Measurements from ENCODE around the gene LMAN1L.

The LMAN1L gene

GRCh38 chr15:74864296-74864695 lies 51.7 kb downstream of the LMAN1L start:
- Histone ChIP-seq H3K9ac (ENCODE audit: low read length in 2 of 2) (no peak overlapping the region), H3K27me3 (ENCODE audit: control insufficient read depth in 1 of 2, insufficient read depth in 2 of 2, low read length in 2 of 2) (no peaks in the 10 kb centered on the region), H3K27ac (ENCODE audit: low read length) (no peak overlapping the region), H3K9me3 (ENCODE audit: control insufficient read depth in 2 of 2, low read length in 2 of 2) (no peaks in the 10 kb centered on the region), H3K4me3 (ENCODE audit: low read length in 2 of 2) (no peak overlapping the region), H3K36me3 (ENCODE audit: control insufficient read depth in 2 of 2, insufficient read depth in 2 of 2, low read length in 2 of 2) (peaks cover 0 to 5% of the 10 kb centered on the region in 2 donors), H3K4me1 (ENCODE audit: control insufficient read depth, insufficient read depth, low read length) (peaks cover 6% of the 10 kb centered on the region)

GRCh38 chr15:74865316-74865715 lies 52.7 kb downstream of the LMAN1L start:
- Histone ChIP-seq H3K27me3 (ENCODE audit: control insufficient read depth in 1 of 2, insufficient read depth in 2 of 2, low read length in 2 of 2) (no peaks in the 10 kb centered on the region), H3K9ac (ENCODE audit: low read length in 2 of 2) (no peak overlapping the region), H3K36me3 (ENCODE audit: control insufficient read depth in 2 of 2, insufficient read depth in 2 of 2, low read length in 2 of 2) (peaks cover 0 to 5% of the 10 kb centered on the region in 2 donors), H3K9me3 (ENCODE audit: control insufficient read depth in 2 of 2, low read length in 2 of 2) (no peaks in the 10 kb centered on the region), H3K27ac (ENCODE audit: low read length) (no peak overlapping the region), H3K4me3 (ENCODE audit: low read length in 2 of 2) (no peak overlapping the region), H3K4me1 (ENCODE audit: control insufficient read depth, insufficient read depth, low read length) (peaks cover 14% of the 10 kb centered on the region)

- H3K4me3 ChIP-seq (ENCODE audit: low read length in 2 of 2), result no peak overlapping the region
- peaks cover 19% of the 10 kb centered on the region for H3K4me1 ChIP-seq (ENCODE audit: control insufficient read depth, insufficient read depth, low read length)
- no peak overlapping the region for H3K9ac ChIP-seq (ENCODE audit: low read length in 2 of 2)
- H3K27ac ChIP-seq (ENCODE audit: low read length), result no peak overlapping the region
- no peaks in the 10 kb centered on the region for H3K9me3 ChIP-seq (ENCODE audit: control insufficient read depth in 2 of 2, low read length in 2 of 2)
- H3K27me3 ChIP-seq (ENCODE audit: control insufficient read depth in 1 of 2, insufficient read depth in 2 of 2, low read length in 2 of 2), result no peaks in the 10 kb centered on the region
- peaks cover 0 to 5% of the 10 kb centered on the region in 2 donors for H3K36me3 ChIP-seq (ENCODE audit: control insufficient read depth in 2 of 2, insufficient read depth in 2 of 2, low read length in 2 of 2)
Measured at GRCh38 chr15:74866090-74866489, 53.5 kb downstream of the LMAN1L start.

- H3K4me1 ChIP-seq (ENCODE audit: control insufficient read depth, insufficient read depth, low read length), result peaks cover 24% of the 10 kb centered on the region
- H3K4me3 ChIP-seq (ENCODE audit: low read length in 2 of 2), result no peak overlapping the region
Measured at GRCh38 chr15:74867466-74868038, 54.9 kb downstream of the LMAN1L start.

GRCh38 chr15:74868059-74868458 lies 55.4 kb downstream of the LMAN1L start:
- Histone ChIP-seq H3K9ac (ENCODE audit: low read length in 2 of 2) (peak overlapping the region in 1 of 2 donors; percentile 13), H3K27ac (ENCODE audit: low read length) (no peak overlapping the region), H3K27me3 (ENCODE audit: control insufficient read depth in 1 of 2, insufficient read depth in 2 of 2, low read length in 2 of 2) (no peaks in the 10 kb centered on the region), H3K9me3 (ENCODE audit: control insufficient read depth in 2 of 2, low read length in 2 of 2) (no peaks in the 10 kb centered on the region), H3K4me3 (ENCODE audit: low read length in 2 of 2) (no peak overlapping the region), H3K4me1 (ENCODE audit: control insufficient read depth, insufficient read depth, low read length) (peaks cover 24% of the 10 kb centered on the region), H3K36me3 (ENCODE audit: control insufficient read depth in 2 of 2, insufficient read depth in 2 of 2, low read length in 2 of 2) (peaks cover 0 to 5% of the 10 kb centered on the region in 2 donors)

More at GRCh38 chr15:74867466-74868038, 54.9 kb downstream of the LMAN1L start:
- peaks cover 0 to 5% of the 10 kb centered on the region in 2 donors for H3K36me3 ChIP-seq (ENCODE audit: control insufficient read depth in 2 of 2, insufficient read depth in 2 of 2, low read length in 2 of 2)
- no peak overlapping the region for H3K27ac ChIP-seq (ENCODE audit: low read length)
- no peaks in the 10 kb centered on the region for H3K9me3 ChIP-seq (ENCODE audit: control insufficient read depth in 2 of 2, low read length in 2 of 2)
- H3K27me3 ChIP-seq (ENCODE audit: control insufficient read depth in 1 of 2, insufficient read depth in 2 of 2, low read length in 2 of 2), result no peaks in the 10 kb centered on the region
- H3K9ac ChIP-seq (ENCODE audit: low read length in 2 of 2), result peak overlapping the region in 1 of 2 donors; percentile 2

GRCh38 chr15:74869372-74869725 lies 56.7 kb downstream of the LMAN1L start:
- Histone ChIP-seq H3K9ac (ENCODE audit: low read length in 2 of 2) (no peak overlapping the region), H3K4me1 (ENCODE audit: control insufficient read depth, insufficient read depth, low read length) (peaks cover 28% of the 10 kb centered on the region)

GRCh38 chr15:74869726-74870407 lies 57.2 kb downstream of the LMAN1L start:
- no peaks in the 10 kb centered on the region for H3K9me3 ChIP-seq (ENCODE audit: control insufficient read depth in 2 of 2, low read length in 2 of 2)
- peaks cover 0 to 3% of the 10 kb centered on the region in 2 donors for H3K36me3 ChIP-seq (ENCODE audit: control insufficient read depth in 2 of 2, insufficient read depth in 2 of 2, low read length in 2 of 2)
- H3K4me1 ChIP-seq (ENCODE audit: control insufficient read depth, insufficient read depth, low read length), result peaks cover 28% of the 10 kb centered on the region
- peak overlapping the region in 1 of 2 donors; percentile 31 for H3K4me3 ChIP-seq (ENCODE audit: low read length in 2 of 2)
- H3K9ac ChIP-seq (ENCODE audit: low read length in 2 of 2), result no peak overlapping the region
- H3K27me3 ChIP-seq (ENCODE audit: control insufficient read depth in 1 of 2, insufficient read depth in 2 of 2, low read length in 2 of 2), result no peaks in the 10 kb centered on the region
- H3K27ac ChIP-seq (ENCODE audit: low read length), result no peak overlapping the region

More at GRCh38 chr15:74869372-74869725, 56.7 kb downstream of the LMAN1L start:
- Histone ChIP-seq H3K27me3 (ENCODE audit: control insufficient read depth in 1 of 2, insufficient read depth in 2 of 2, low read length in 2 of 2) (no peaks in the 10 kb centered on the region), H3K9me3 (ENCODE audit: control insufficient read depth in 2 of 2, low read length in 2 of 2) (no peaks in the 10 kb centered on the region), H3K27ac (ENCODE audit: low read length) (no peak overlapping the region), H3K36me3 (ENCODE audit: control insufficient read depth in 2 of 2, insufficient read depth in 2 of 2, low read length in 2 of 2) (peaks cover 0 to 4% of the 10 kb centered on the region in 2 donors), H3K4me3 (ENCODE audit: low read length in 2 of 2) (no peak overlapping the region)

GRCh38 chr15:74870436-74871215 lies 58.0 kb downstream of the LMAN1L start:
- H3K36me3 ChIP-seq (ENCODE audit: control insufficient read depth in 2 of 2, insufficient read depth in 2 of 2, low read length in 2 of 2), result peaks cover 0 to 3% of the 10 kb centered on the region in 2 donors
- no peaks in the 10 kb centered on the region for H3K27me3 ChIP-seq (ENCODE audit: control insufficient read depth in 1 of 2, insufficient read depth in 2 of 2, low read length in 2 of 2)
- no peak overlapping the region for H3K27ac ChIP-seq (ENCODE audit: low read length)
- peak overlapping the region in 1 of 2 donors; percentile 1 for H3K4me3 ChIP-seq (ENCODE audit: low read length in 2 of 2)
- no peaks in the 10 kb centered on the region for H3K9me3 ChIP-seq (ENCODE audit: control insufficient read depth in 2 of 2, low read length in 2 of 2)
- peak overlapping the region in 1 of 2 donors; percentile 13 for H3K9ac ChIP-seq (ENCODE audit: low read length in 2 of 2)
- peaks cover 28% of the 10 kb centered on the region for H3K4me1 ChIP-seq (ENCODE audit: control insufficient read depth, insufficient read depth, low read length)

GRCh38 chr15:74872702-74873035 lies 60.0 kb downstream of the LMAN1L start:
- H3K9me3 ChIP-seq (ENCODE audit: control insufficient read depth in 2 of 2, low read length in 2 of 2), result no peaks in the 10 kb centered on the region
- peak overlapping the region; percentile 84 to 94 for H3K4me3 ChIP-seq (ENCODE audit: low read length in 2 of 2)
- no peaks in the 10 kb centered on the region for H3K27me3 ChIP-seq (ENCODE audit: control insufficient read depth in 1 of 2, insufficient read depth in 2 of 2, low read length in 2 of 2)
- peak overlapping the region; percentile 90 to 94 for H3K9ac ChIP-seq (ENCODE audit: low read length in 2 of 2)
- H3K36me3 ChIP-seq (ENCODE audit: control insufficient read depth in 2 of 2, insufficient read depth in 2 of 2, low read length in 2 of 2), result peaks cover 0 to 3% of the 10 kb centered on the region in 2 donors
- H3K27ac ChIP-seq (ENCODE audit: low read length), result peak overlapping the region; percentile 78
- H3K4me1 ChIP-seq (ENCODE audit: control insufficient read depth, insufficient read depth, low read length), result peaks cover 28% of the 10 kb centered on the region

GRCh38 chr15:74873036-74873755 lies 60.6 kb downstream of the LMAN1L start, which contains the start of gene SCAMP2:
Gene SCAMP2 (minus strand): TSS chr15:74873365. CDS start chr15:74873255, 110 bp downstream.
- Histone ChIP-seq H3K4me3 (ENCODE audit: low read length in 2 of 2) (peak within 1 kb of the TSS; percentile 84 to 94), H3K27me3 (ENCODE audit: control insufficient read depth in 1 of 2, insufficient read depth in 2 of 2, low read length in 2 of 2) (no peaks in the 10 kb centered on the region), H3K36me3 (ENCODE audit: control insufficient read depth in 2 of 2, insufficient read depth in 2 of 2, low read length in 2 of 2) (no peaks in the 10 kb centered on the region), H3K4me1 (ENCODE audit: control insufficient read depth, insufficient read depth, low read length) (peaks cover 28% of the 10 kb centered on the region), H3K9me3 (ENCODE audit: control insufficient read depth in 2 of 2, low read length in 2 of 2) (no peaks in the 10 kb centered on the region), H3K27ac (ENCODE audit: low read length) (peak within 1 kb of the TSS; percentile 78), H3K9ac (ENCODE audit: low read length in 2 of 2) (peak within 1 kb of the TSS; percentile 90 to 94)

Data from stomach smooth muscle (tissue), 2 donors.